Heart right ventricle (tissue), 16 donors: ENCODE results near the gene GYPC. TPM values are rescaled to one million over a fixed set of nuclear protein-coding genes. Genes with fewer than 3 reads are reported as not detected.

Source experiments
- ATAC-seq, 8 donors: fragments of 200-7000 bp; cut with Tn5 transposase; one replicate each; pipeline ENCODE4 v1.9.1; 2020; ENCODE audit warnings: mild to moderate bottlenecking in 8 of 8, moderate library complexity in 8 of 8, moderate number of reproducible peaks in 1 of 8
- DNase-seq, 2 donors: peaks; one replicate each; pipeline ENCODE4 v3.0.0-alpha.2; 2020
- H3K27ac ChIP-seq, 10 donors: fragments of 200-600 bp; sonication (generic) in 2 of 10; one replicate each; pipeline versions ENCODE4 v1.5.0 to v1.8.0; 2020 to 2022; ENCODE audit warnings: mild to moderate bottlenecking in 3 of 10
- H3K27me3 ChIP-seq, 7 donors: fragments of 200-600 bp; one replicate each; pipeline ENCODE4 v1.8.0; 2021 to 2022; ENCODE audit warnings: mild to moderate bottlenecking in 2 of 7
- H3K36me3 ChIP-seq, 9 donors: fragments of 200-600 bp; sonication (generic) in 1 of 9; one replicate each; pipeline versions ENCODE4 v1.5.0 to v1.8.0; 2020 to 2022; ENCODE audit warnings: mild to moderate bottlenecking in 2 of 9
- H3K4me1 ChIP-seq, 9 donors: fragments of 200-600 bp; sonication (generic) in 1 of 9; one replicate each; pipeline versions ENCODE4 v1.5.0 to v1.8.0; 2020 to 2022; ENCODE audit warnings: mild to moderate bottlenecking in 4 of 9
- H3K4me3 ChIP-seq, 10 donors: fragments of 200-600 bp; sonication (generic) in 2 of 10; one replicate each; pipeline versions ENCODE4 v1.5.0 to v1.8.0; 2020 to 2022; ENCODE audit warnings: mild to moderate bottlenecking in 7 of 10, moderate library complexity in 2 of 10
- H3K9me3 ChIP-seq, 11 donors: fragments of 200-600 bp in 10 of 11; sonication (generic) in 2 of 11; one replicate each; pipeline versions ENCODE4 v1.5.0 to v1.8.0; 2013 to 2022; ENCODE audit warnings: mild to moderate bottlenecking in 2 of 11, control low read depth in 1 of 11, moderate library complexity in 1 of 11
- WGBS, 2 donors: extraction: QIAGEN DNeasy Blood & Tissue Kit; methylation state at CpG; one replicate each; pipeline ENCODE4 v1.1.7; 2013; ENCODE audit warnings: inconsistent platforms in 1 of 2; 5-methylcytosine and 5-hydroxymethylcytosine counted together
- intact Hi-C, 10 donors: fragments of 100-400 bp; cut with DNase I; formaldehyde crosslinking; loops; one replicate each; pipeline versions ENCODE4 v1.11.1 to v1.14.2; 2022
- polyA plus RNA-seq, 2 donors: library from polyadenylated mRNA; stranded (reverse); fragments of 200-250 nt; gene quantifications; one replicate each; pipeline ENCODE4 v1.2.3, GENCODE V29; 2013
- total RNA-seq, 10 donors: library from RNA; stranded (reverse); fragmentation: NEBNext Ultra II Directional in 3 of 10; extraction: Animal tissue kit (Norgen Biotek cat#: 25700) in 3 of 10; gene quantifications; one replicate each; pipeline versions ENCODE4 v1.2.1 to v1.2.4, GENCODE V29; 2021 to 2023
- TF ChIP-seq, protein P1 (sequence below), 9 donors: fragments of 200-600 bp; sonication (generic) in 2 of 9; IDR thresholded peaks; one replicate each; pipeline versions ENCODE4 v1.5.0 to v1.8.0; 2021 to 2022; ENCODE audit warnings: antibody characterized with exemption in 9 of 9, mild to moderate bottlenecking in 5 of 9, moderate library complexity in 1 of 9
- donor health status: Arrhythmogenic right ventricular cardiomyopathy.
- donor health status: ischemic (EF 13 %, LVEDD 7.1; RV severe dilation, severe dysfunction).
- donor health status: healthy with polysubstance abuse.
- donor health status: DM: no; HTN: yes; CAD: no.
- donor health status: DM: no; HTN: no; CAD: no.
- donor health status: ischemic (EF 25% LVEDD 6.9; RV normal size, moderate dysfunction).
- donor health status: ischemic (EF 25% LVEDD 5.7; RV mildly dilated, moderate dysfunction).
- donor health status: healthy.
- donor health status: DM: yes; HTN: yes; CAD: no.
- donor health status: Ischemic cardiomyopathy.
- donor health status: ischemic (EF 35%, LVEDD 5.7; RV mildly dilated, moderate dysfunction).
- donor health status: nonischemic (EF 11% LVEDD 7.7; RV severe dilation, severe dysfunction).
- donor health status: DM: yes; HTN: yes; CAD: no.
- donor health status: PGD.
- donor health status: ischemic (EF 29% LVEDD 5.4; RV normal size, mild dysfunction).
- donor health status: nonischemic (EF 23%, LVEDD 6.1; RV moderate dilation, normal function).

Gene GYPC
- total and polyA plus RNA-seq, 12 donors = 80.3 to 408 (median 127) TPM

DNA sequence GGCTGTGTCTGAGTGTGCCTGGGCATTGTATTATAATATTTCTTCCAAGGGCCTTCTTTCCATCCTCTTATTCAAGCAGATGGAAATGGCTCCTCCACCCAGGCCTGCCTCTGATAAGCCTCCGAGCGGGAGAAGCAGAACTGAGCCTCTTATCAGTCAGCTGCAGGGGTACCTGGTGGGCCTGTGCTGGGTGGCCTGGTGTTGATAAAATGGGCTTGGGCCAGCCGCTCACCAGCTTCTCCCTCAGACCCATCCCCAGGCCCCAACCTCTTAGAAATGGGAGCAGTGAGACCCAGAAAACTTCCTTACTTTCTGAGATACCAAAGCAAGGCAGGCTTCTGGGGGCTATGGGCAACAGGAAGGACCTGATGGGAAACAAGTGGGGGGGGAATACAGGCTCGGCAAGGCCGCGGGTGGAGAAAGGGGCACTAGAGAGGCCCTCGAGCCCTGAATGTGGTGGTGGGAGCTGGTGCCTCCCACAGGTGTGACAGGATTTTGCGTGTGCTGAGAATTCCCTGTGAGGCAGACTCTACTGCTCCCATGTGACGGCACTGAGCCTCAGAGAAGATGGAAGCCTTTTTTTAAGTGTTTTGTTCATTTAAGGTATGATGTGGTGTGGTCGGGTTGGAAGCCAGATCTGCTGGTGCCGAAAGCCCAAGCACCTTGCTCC is 18.3 kb downstream of the GYPC start:
- Histone ChIP-seq H3K27ac (peak overlapping the region in 1 of 10 donors; percentile 41), H3K36me3 (peaks cover 0 to 71% (median 3%) of the 10 kb centered on the region in 9 donors), H3K9me3 (peaks cover 0 to 18% (median 10%) of the 10 kb centered on the region in 11 donors), H3K4me1 (peaks cover 16 to 77% (median 31%) of the 10 kb centered on the region in 9 donors), H3K4me3 (no peak overlapping the region), H3K27me3 (no peaks in the 10 kb centered on the region)
- 84 to 85% methylated on average over 11 of the region's 11 CpGs for WGBS, 2 donors
- TF ChIP-seq, protein P1, sequence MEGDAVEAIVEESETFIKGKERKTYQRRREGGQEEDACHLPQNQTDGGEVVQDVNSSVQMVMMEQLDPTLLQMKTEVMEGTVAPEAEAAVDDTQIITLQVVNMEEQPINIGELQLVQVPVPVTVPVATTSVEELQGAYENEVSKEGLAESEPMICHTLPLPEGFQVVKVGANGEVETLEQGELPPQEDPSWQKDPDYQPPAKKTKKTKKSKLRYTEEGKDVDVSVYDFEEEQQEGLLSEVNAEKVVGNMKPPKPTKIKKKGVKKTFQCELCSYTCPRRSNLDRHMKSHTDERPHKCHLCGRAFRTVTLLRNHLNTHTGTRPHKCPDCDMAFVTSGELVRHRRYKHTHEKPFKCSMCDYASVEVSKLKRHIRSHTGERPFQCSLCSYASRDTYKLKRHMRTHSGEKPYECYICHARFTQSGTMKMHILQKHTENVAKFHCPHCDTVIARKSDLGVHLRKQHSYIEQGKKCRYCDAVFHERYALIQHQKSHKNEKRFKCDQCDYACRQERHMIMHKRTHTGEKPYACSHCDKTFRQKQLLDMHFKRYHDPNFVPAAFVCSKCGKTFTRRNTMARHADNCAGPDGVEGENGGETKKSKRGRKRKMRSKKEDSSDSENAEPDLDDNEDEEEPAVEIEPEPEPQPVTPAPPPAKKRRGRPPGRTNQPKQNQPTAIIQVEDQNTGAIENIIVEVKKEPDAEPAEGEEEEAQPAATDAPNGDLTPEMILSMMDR (IDR thresholded peaks at IDR 0.05) = no peak
- no peak for ATAC-seq
- intact Hi-C loops = no loop called here
- no peak for DNase-seq

DNA sequence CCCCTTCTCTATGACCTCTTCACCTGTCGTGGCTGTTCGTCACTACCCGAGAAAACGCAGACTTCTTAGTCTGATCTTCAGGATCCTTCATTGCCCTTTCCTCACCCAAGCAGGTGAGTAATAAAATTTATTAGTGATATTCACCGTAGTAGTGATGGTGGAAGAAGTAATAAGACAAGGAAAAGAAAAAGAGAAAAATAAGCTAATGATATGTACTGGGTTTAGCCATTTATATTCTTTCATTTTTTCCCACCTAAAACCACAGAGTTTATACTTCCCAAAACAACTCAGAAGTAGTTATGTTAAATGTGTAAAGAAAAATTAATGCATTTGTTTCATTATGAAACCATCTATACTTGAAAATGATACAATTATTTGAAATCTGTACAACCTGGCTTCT is 19.7 kb downstream of the GYPC start:
- Histone ChIP-seq H3K27me3 (no peaks in the 10 kb centered on the region), H3K36me3 (peaks cover 0 to 75% (median 3%) of the 10 kb centered on the region in 9 donors), H3K4me1 (peaks cover 5 to 62% (median 19%) of the 10 kb centered on the region in 9 donors), H3K4me3 (no peak overlapping the region), H3K9me3 (peaks cover 0 to 18% (median 10%) of the 10 kb centered on the region in 11 donors), H3K27ac (no peak overlapping the region)
- TF ChIP-seq, protein P1 (IDR thresholded peaks at IDR 0.05) = no peak
- ATAC-seq (no peak), DNase-seq (no peak)
- WGBS, 2 donors = 99 to 100% methylated on average over 5 of the region's 5 CpGs
- intact Hi-C loops = no loop called here

- Histone ChIP-seq H3K9me3 (peaks cover 0 to 18% (median 10%) of the 10 kb centered on the region in 11 donors), H3K27me3 (no peaks in the 10 kb centered on the region), H3K4me1 (peaks cover 0 to 54% (median 12%) of the 10 kb centered on the region in 9 donors), H3K27ac (peak overlapping the region in 1 of 10 donors; percentile 36), H3K4me3 (no peak overlapping the region), H3K36me3 (peaks cover 0 to 74% (median 3%) of the 10 kb centered on the region in 9 donors)
- intact Hi-C loops = no loop called here
- WGBS, 2 donors = 87 to 89% methylated on average over 1 of the region's 1 CpG
- DNase-seq (no peak), ATAC-seq (no peak)
- TF ChIP-seq, protein P1 (IDR thresholded peaks at IDR 0.05) = no peak
Measured at GRCh38 chr2:126676221-126677175, 20.5 kb downstream of the GYPC start.

DNA sequence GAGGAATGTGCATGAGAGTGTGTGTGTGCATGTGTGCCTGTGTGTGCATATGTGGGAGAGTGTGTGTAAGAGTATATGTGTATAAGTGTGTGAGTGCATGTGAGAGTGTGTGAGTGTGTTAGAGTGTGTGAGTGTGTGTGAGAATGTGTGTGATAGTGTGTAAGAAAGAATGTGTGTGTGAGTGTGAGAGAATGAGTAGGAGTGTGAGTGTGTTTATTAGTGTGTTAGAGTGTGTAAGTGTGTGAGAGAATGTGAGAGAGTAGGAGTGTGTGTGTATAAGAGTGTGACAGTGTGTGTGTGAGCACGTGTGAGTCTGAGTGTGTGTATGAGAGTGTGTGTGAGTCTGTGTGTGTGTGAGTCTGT is 21.2 kb downstream of the GYPC start:
- intact Hi-C loops = no loop called here
- DNase-seq = no peak
- peaks cover 0 to 47% (median 12%) of the 10 kb centered on the region in 9 donors for H3K4me1 ChIP-seq
- H3K9me3 ChIP-seq = peaks cover 0 to 18% (median 10%) of the 10 kb centered on the region in 11 donors
- no peaks in the 10 kb centered on the region for H3K27me3 ChIP-seq
- H3K36me3 ChIP-seq = peaks cover 0 to 75% (median 3%) of the 10 kb centered on the region in 9 donors
- H3K4me3 ChIP-seq = no peak overlapping the region
- H3K27ac ChIP-seq = peak overlapping the region in 1 of 10 donors; percentile 36
- no peak for ATAC-seq
- TF ChIP-seq, protein P1 (IDR thresholded peaks at IDR 0.05) = no peak
- 90 to 91% methylated on average over 1 of the region's 1 CpG for WGBS, 2 donors
